Small intestine (tissue), 7 donors: ENCODE measurements around the gene PKNOX2. TPM values are rescaled to one million over a fixed set of nuclear protein-coding genes. Genes with fewer than 3 reads are reported as not detected.

ENCODE experiments used
- DNase-seq, 2 donors: peaks; one replicate each; pipeline versions ENCODE4 v3.0.0 to v3.0.0-alpha.2; 2013
- FAIRE-seq: peaks from 2 replicates; lab custom pipeline; 2012; peaks lifted over from hg19 to GRCh38; lab: Jason Lieb, UNC
- H3K27ac ChIP-seq, 3 donors: one replicate each; pipeline ENCODE4 v1.5.1; 2013; ENCODE audit warnings: low read length in 2 of 3, mild to moderate bottlenecking in 2 of 3, control low read depth in 1 of 3, inconsistent platforms in 1 of 3, low read depth in 1 of 3, moderate library complexity in 1 of 3
- H3K27me3 ChIP-seq, 3 donors: one replicate each; pipeline ENCODE4 v1.6.1; 2013; ENCODE audit warnings: low read length in 3 of 3, inconsistent platforms in 1 of 3; ENCODE audit not compliant: control insufficient read depth in 3 of 3, insufficient read depth in 3 of 3
- H3K36me3 ChIP-seq, 3 donors: one replicate each; pipeline ENCODE4 v1.6.1; 2013; ENCODE audit warnings: low read length in 3 of 3, inconsistent platforms in 1 of 3, low read depth in 1 of 3, mild to moderate bottlenecking in 1 of 3, moderate library complexity in 1 of 3; ENCODE audit not compliant: control insufficient read depth in 3 of 3, insufficient read depth in 2 of 3
- H3K4me1 ChIP-seq, 3 donors: one replicate each; pipeline ENCODE4 v1.6.1; 2013; ENCODE audit warnings: low read length in 2 of 3, inconsistent platforms in 1 of 3, low read depth in 1 of 3, mild to moderate bottlenecking in 1 of 3, moderate library complexity in 1 of 3; ENCODE audit not compliant: control insufficient read depth in 3 of 3, insufficient read depth in 2 of 3
- H3K4me3 ChIP-seq, 3 donors: one replicate each; pipeline ENCODE4 v1.5.1; 2013; ENCODE audit warnings: low read length in 3 of 3, control low read depth in 1 of 3, inconsistent platforms in 1 of 3, low read depth in 1 of 3, mild to moderate bottlenecking in 1 of 3, moderate library complexity in 1 of 3
- H3K9me3 ChIP-seq, 2 donors: one replicate each; pipeline ENCODE4 v1.6.1; 2013; ENCODE audit warnings: low read depth in 1 of 2, low read length in 1 of 2; ENCODE audit not compliant: control insufficient read depth in 2 of 2, insufficient read depth in 1 of 2
- WGBS, 3 donors: extraction: QIAGEN DNeasy Blood & Tissue Kit; methylation state at CpG; one replicate each; pipeline ENCODE4 v1.1.7; 2013; 5-methylcytosine and 5-hydroxymethylcytosine counted together
- polyA plus RNA-seq, 4 donors: library from polyadenylated mRNA; stranded (reverse) in 3 of 4; unstranded in 1 of 4; fragments of 200-250 nt in 3 of 4; fragments of 120-200 nt in 1 of 4; gene quantifications; one replicate each; pipeline versions ENCODE4 v1.2.1 to v1.2.3, GENCODE V29; 2013
- donor health status: healthy with polysubstance abuse.
- donor health status: control.
- donor health status: control.
- donor health status: Bipolar disorder and iron deficiency.
- donor health status: healthy.

PKNOX2 gene
- polyA plus RNA-seq, 4 donors: 1.1 to 2.5 (median 1.2) TPM; not detected in 1

GRCh38 chr11:125146232-125146631 lies 18.3 kb upstream of the PKNOX2 start:
- FAIRE-seq (no peak), DNase-seq (no peak)
- Histone ChIP-seq H3K4me3 (no peak overlapping the region), H3K27ac (no peak overlapping the region), H3K27me3 (peaks cover 0 to 12% (median 0%) of the 10 kb centered on the region in 3 donors), H3K9me3 (no peaks in the 10 kb centered on the region), H3K4me1 (no peaks in the 10 kb centered on the region), H3K36me3 (no peaks in the 10 kb centered on the region)
- 78 to 82% (median 79%) methylated on average over 1 of the region's 1 CpG for WGBS, 3 donors

- DNase-seq (no peak), FAIRE-seq (no peak)
- H3K27me3 ChIP-seq: peaks cover 0 to 12% (median 0%) of the 10 kb centered on the region in 3 donors
- no peaks in the 10 kb centered on the region for H3K4me1 ChIP-seq
- no peaks in the 10 kb centered on the region for H3K9me3 ChIP-seq
- 82 to 89% (median 86%) methylated on average over 6 of the region's 6 CpGs for WGBS, 3 donors
- H3K4me3 ChIP-seq: no peak overlapping the region
- H3K27ac ChIP-seq: no peak overlapping the region
- H3K36me3 ChIP-seq: no peaks in the 10 kb centered on the region
These were observed 17.3 kb upstream of the PKNOX2 start for GRCh38 chr11:125147280-125147679.

DNA sequence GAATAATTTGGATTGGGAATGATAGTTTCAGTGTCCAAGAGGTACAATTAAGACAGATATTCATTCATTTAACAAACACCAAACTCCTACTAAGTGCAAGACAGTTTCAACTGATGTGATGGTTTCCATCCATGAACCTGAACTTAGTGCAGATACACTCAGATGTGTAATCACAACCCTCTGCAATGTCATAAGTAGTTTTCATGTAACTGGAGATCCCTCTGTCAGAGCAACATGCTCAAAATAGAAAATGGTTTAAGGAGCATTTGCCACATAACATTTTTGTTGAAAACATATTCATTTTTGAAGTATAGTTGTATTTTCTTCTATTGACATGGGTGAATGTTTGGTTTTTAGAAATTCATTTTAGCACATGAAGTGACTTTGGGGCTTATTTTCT lies 16.5 kb upstream of the PKNOX2 start:
- DNase-seq (no peak), FAIRE-seq (no peak)
- no peaks in the 10 kb centered on the region for H3K36me3 ChIP-seq
- peaks cover 0 to 12% (median 0%) of the 10 kb centered on the region in 3 donors for H3K27me3 ChIP-seq
- H3K27ac ChIP-seq: no peak overlapping the region
- H3K4me3 ChIP-seq: no peak overlapping the region
- H3K4me1 ChIP-seq: no peaks in the 10 kb centered on the region
- H3K9me3 ChIP-seq: no peaks in the 10 kb centered on the region

DNA sequence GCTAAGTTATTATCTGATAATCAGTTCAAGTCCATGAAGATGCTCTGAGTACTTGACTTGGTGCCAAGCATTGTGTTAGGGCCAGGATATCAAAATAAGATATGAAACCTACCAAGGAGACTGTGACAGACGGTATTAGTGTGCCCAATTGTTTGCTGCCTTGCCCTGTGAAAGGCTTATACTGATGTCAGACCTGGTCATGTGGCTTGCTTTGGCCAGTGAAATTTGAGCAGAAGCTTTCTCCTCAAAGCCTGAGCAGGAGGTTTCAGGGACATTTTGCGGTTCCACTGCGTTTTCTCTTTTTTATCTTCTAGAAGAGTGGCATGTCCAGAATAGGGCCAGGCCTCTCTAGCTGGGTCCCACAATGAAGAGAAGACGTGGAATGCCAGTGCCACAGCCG lies 15.8 kb upstream of the PKNOX2 start:
- no peak overlapping the region for H3K4me3 ChIP-seq
- DNase-seq (no peak), FAIRE-seq (no peak)
- H3K4me1 ChIP-seq: no peaks in the 10 kb centered on the region
- H3K9me3 ChIP-seq: no peaks in the 10 kb centered on the region
- no peaks in the 10 kb centered on the region for H3K36me3 ChIP-seq
- 63 to 76% (median 73%) methylated on average over 5 of the region's 5 CpGs for WGBS, 3 donors
- H3K27ac ChIP-seq: no peak overlapping the region
- H3K27me3 ChIP-seq: peaks cover 0 to 12% (median 0%) of the 10 kb centered on the region in 3 donors

GRCh38 chr11:125153837-125154236 lies 10.7 kb upstream of the PKNOX2 start:
- Histone ChIP-seq H3K27me3 (peaks cover 0 to 2% (median 0%) of the 10 kb centered on the region in 3 donors), H3K4me1 (no peaks in the 10 kb centered on the region), H3K4me3 (no peak overlapping the region), H3K36me3 (no peaks in the 10 kb centered on the region), H3K27ac (no peak overlapping the region), H3K9me3 (no peaks in the 10 kb centered on the region)
- DNase-seq (no peak), FAIRE-seq (no peak)
- 55 to 77% (median 69%) methylated on average over 2 of the region's 2 CpGs for WGBS, 3 donors

DNA sequence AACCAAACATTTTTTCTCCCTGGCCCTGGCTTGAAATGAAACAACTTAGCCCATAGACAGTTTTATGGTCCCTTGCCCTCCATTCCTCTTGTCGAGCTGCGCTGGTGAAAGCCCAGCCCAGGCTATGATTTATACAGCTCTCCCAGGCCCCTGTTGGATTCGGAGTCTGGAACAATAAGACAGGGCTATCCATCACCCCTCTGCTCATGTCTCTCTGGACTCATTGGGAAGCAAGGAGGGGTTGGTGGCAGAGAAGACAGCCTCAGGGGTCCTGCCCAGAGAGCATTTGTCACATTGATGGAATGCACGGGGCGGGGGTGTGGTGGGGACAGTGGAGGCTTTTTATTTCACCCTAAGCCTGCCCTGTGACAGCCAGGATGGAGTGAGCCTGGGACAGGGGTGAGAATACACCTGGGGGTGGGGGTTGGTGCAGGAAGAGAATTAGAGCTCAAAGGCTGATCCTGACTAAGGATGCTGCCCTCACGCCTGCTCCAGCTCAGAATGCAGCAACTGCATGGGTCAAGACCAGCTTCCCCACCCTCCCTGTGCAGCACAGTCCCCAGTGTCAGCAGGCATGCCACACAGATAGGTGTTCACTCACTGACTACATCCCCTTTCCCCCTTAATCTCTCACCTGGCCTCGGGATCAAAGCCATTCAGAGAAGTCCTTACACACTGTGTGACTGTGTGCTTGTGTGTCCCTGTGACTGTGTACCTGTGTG lies 10.0 kb upstream of the PKNOX2 start:
- no peaks in the 10 kb centered on the region for H3K36me3 ChIP-seq
- no peaks in the 10 kb centered on the region for H3K27me3 ChIP-seq
- FAIRE-seq: no peak
- no peak for DNase-seq
- no peaks in the 10 kb centered on the region for H3K4me1 ChIP-seq
- no peak overlapping the region for H3K4me3 ChIP-seq
- no peak overlapping the region for H3K27ac ChIP-seq
- no peaks in the 10 kb centered on the region for H3K9me3 ChIP-seq
- 35 to 41% (median 39%) methylated on average over 7 of the region's 7 CpGs for whole genome bisulfite sequencing, 3 donors

- no peaks in the 10 kb centered on the region for H3K36me3 ChIP-seq
- FAIRE-seq: no peak
- H3K4me1 ChIP-seq: no peaks in the 10 kb centered on the region
- H3K4me3 ChIP-seq: no peak overlapping the region
- no peak overlapping the region for H3K27ac ChIP-seq
- H3K9me3 ChIP-seq: no peaks in the 10 kb centered on the region
- DNase-seq: no peak
- WGBS, 3 donors: 80 to 92% (median 89%) methylated on average over 6 of the region's 6 CpGs
- no peaks in the 10 kb centered on the region for H3K27me3 ChIP-seq
These were observed 9.5 kb upstream of the PKNOX2 start for GRCh38 chr11:125155100-125155444.

GRCh38 chr11:125155767-125156166 lies 8.8 kb upstream of the PKNOX2 start:
- DNase-seq (no peak), FAIRE-seq (no peak)
- no peaks in the 10 kb centered on the region for H3K36me3 ChIP-seq
- WGBS, 3 donors: 76 to 88% (median 83%) methylated on average over 4 of the region's 4 CpGs
- H3K27ac ChIP-seq: no peak overlapping the region
- no peaks in the 10 kb centered on the region for H3K27me3 ChIP-seq
- H3K9me3 ChIP-seq: no peaks in the 10 kb centered on the region
- H3K4me1 ChIP-seq: no peaks in the 10 kb centered on the region
- no peak overlapping the region for H3K4me3 ChIP-seq
